K562 (cell line): ENCODE measurements around the gene TCF15. TPM values are rescaled to one million over a fixed set of nuclear protein-coding genes. Genes with fewer than 3 reads are reported as not detected.

ENCODE experiments used
- ARID1B ChIP-seq: fragments of 450-650 bp; IDR thresholded peaks from 2 replicates; pipeline ENCODE4 v1.6.1; 2016; ENCODE audit warnings: antibody characterized with exemption, mild to moderate bottlenecking, inconsistent platforms
- CBFB ChIP-seq: sonication (generic); formaldehyde crosslinking; IDR thresholded peaks from 2 replicates; pipeline ENCODE4 v1.4.0; 2020; ENCODE audit warnings: mild to moderate bottlenecking, missing genetic modification reagents
- CCNT2 ChIP-seq: IDR thresholded peaks from 2 replicates; pipeline ENCODE4 v1.6.1; 2011; ENCODE audit warnings: borderline replicate concordance, low read depth, mild to moderate bottlenecking, moderate library complexity, mixed read lengths, low read length; ENCODE audit not compliant: insufficient read length; ENCODE audit errors: extremely low read depth
- CREM ChIP-seq: IDR thresholded peaks from 2 replicates; pipeline ENCODE4 v1.6.1; 2014; ENCODE audit warnings: antibody characterized with exemption, low read depth
- CTBP1 ChIP-seq: fragments of 450-650 bp; IDR thresholded peaks from 2 replicates; pipeline ENCODE4 v1.6.1; 2016; ENCODE audit warnings: borderline replicate concordance
- FOSL1 ChIP-seq: fragments of 200-800 bp; sonication (Bioruptor generic); conservative IDR thresholded peaks from 2 replicates; pipeline ENCODE4 v1.6.1; 2016; ENCODE audit warnings: missing genetic modification characterization, missing compliant biosample characterization
- HDAC3 ChIP-seq: fragments of 450-650 bp; IDR thresholded peaks from 2 replicates; pipeline ENCODE4 v1.6.1; 2018; ENCODE audit warnings: borderline replicate concordance, mild to moderate bottlenecking, moderate library complexity; ENCODE audit not compliant: partially characterized antibody
- HIVEP1 ChIP-seq: fragments of 250-450 bp; sonication (Bioruptor Pico); IDR thresholded peaks from 2 replicates; pipeline ENCODE4 v1.4.0; 2020; ENCODE audit warnings: mild to moderate bottlenecking
- MBD2 ChIP-seq: sonication (generic); IDR thresholded peaks from 2 replicates; pipeline ENCODE4 v1.6.1; 2016; ENCODE audit warnings: low read depth, borderline replicate concordance
- MYNN ChIP-seq, 2 experiments: sonication (generic); formaldehyde crosslinking in 1 of 2; IDR thresholded peaks; 2 replicates each; pipeline versions ENCODE4 v1.5.0 to v1.6.1; 2016 to 2020; ENCODE audit warnings: antibody characterized with exemption in 1 of 2, missing genetic modification reagents in 1 of 2
- NR2C2 ChIP-seq, 2 experiments: fragments of 200-800 bp in 1 of 2; sonication (Bioruptor generic) in 1 of 2; sonication (generic) in 1 of 2; formaldehyde crosslinking in 1 of 2; IDR thresholded peaks; 2 replicates each; pipeline versions ENCODE4 v1.6.1 to v1.8.0; 2016 to 2022; ENCODE audit warnings: mild to moderate bottlenecking in 1 of 2, missing compliant biosample characterization in 1 of 2, missing genetic modification characterization in 1 of 2, missing genetic modification reagents in 1 of 2
- PHF8 ChIP-seq: fragments of 200-600 bp; sonication (generic); IDR thresholded peaks from 2 replicates; pipeline ENCODE4 v1.6.1; 2012; ENCODE audit warnings: mixed run types, mild to moderate bottlenecking, inconsistent platforms, low read length, moderate library complexity, borderline replicate concordance
- SRSF9 ChIP-seq: fragments of 200-400 bp; formaldehyde crosslinking; IDR thresholded peaks from 2 replicates; pipeline ENCODE4 v1.6.1; 2017; ENCODE audit warnings: low read depth, low read length, borderline replicate concordance
- YY1 ChIP-seq, 3 experiments: IDR thresholded peaks; 2 replicates each; pipeline ENCODE4 v1.6.1; 2011; ENCODE audit warnings: low read length in 2 of 3, mild to moderate bottlenecking in 2 of 3, moderate library complexity in 2 of 3, borderline replicate concordance in 1 of 3, control low read depth in 1 of 3, low read depth in 1 of 3; ENCODE audit not compliant: insufficient read depth in 3 of 3, insufficient replicate concordance in 2 of 3, control insufficient read depth in 1 of 3, insufficient read length in 1 of 3; ENCODE audit errors: extremely low read depth in 1 of 3
- ZBTB7A ChIP-seq: IDR thresholded peaks from 2 replicates; pipeline ENCODE4 v1.6.1; 2011; ENCODE audit warnings: low read depth, mild to moderate bottlenecking, low read length, moderate library complexity, borderline replicate concordance; ENCODE audit not compliant: control insufficient read depth
- ZFX ChIP-seq: sonication (generic); formaldehyde crosslinking; IDR thresholded peaks from 2 replicates; pipeline ENCODE4 v1.8.0; 2022; ENCODE audit warnings: mild to moderate bottlenecking, missing genetic modification reagents, moderate library complexity
- ZNF324 ChIP-seq: fragments of 250-450 bp; sonication (Bioruptor Pico); IDR thresholded peaks from 2 replicates; pipeline ENCODE4 v1.4.0; 2020; ENCODE audit warnings: mild to moderate bottlenecking
- polyA plus RNA-seq, 8 experiments: library from polyadenylated mRNA; depleted of rRNA in 4 of 8; stranded (reverse) in 5 of 8; unstranded in 3 of 8; fragments of >200 nt; fragmentation: Nextera tagmentation in 2 of 8; fragmentation: Illumina TruSeq in 1 of 8; extraction: Ambion mirVana in 2 of 8; extraction: Trizol in 1 of 8; gene quantifications; 2 replicates each; pipeline versions ENCODE4 v1.2.1 to v1.2.3, GENCODE V29; 2011 to 2014; ENCODE audit warnings: inconsistent platforms in 1 of 8, missing spikeins in 1 of 8
- total RNA-seq, 7 experiments: library from RNA; depleted of rRNA in 6 of 7; stranded (reverse); fragments of >200 nt in 6 of 7; fragmentation: Illumina TruSeq in 2 of 7; extraction: Trizol in 2 of 7; gene quantifications; 2 replicates each; pipeline versions ENCODE4 v1.2.1 to v1.2.3, GENCODE V29; 2011 to 2021; ENCODE audit warnings: low replicate concordance in 1 of 7
- TF ChIP-seq, protein P1 (sequence below): fragments of 250-450 bp; sonication (Bioruptor Pico); IDR thresholded peaks from 2 replicates; pipeline ENCODE4 v1.5.0; 2022; ENCODE audit warnings: mild to moderate bottlenecking
- TF ChIP-seq, protein P2 (sequence below), 2 experiments: IDR thresholded peaks; 2 replicates each; pipeline ENCODE4 v1.6.1; 2011; ENCODE audit warnings: borderline replicate concordance in 1 of 2, control low read depth in 1 of 2, low read depth in 1 of 2, low read length in 1 of 2, mild to moderate bottlenecking in 1 of 2, mixed read lengths in 1 of 2, moderate library complexity in 1 of 2; ENCODE audit not compliant: insufficient read depth in 1 of 2, insufficient read length in 1 of 2, poor library complexity in 1 of 2, severe bottlenecking in 1 of 2; ENCODE audit errors: extremely low read depth in 1 of 2
- TF ChIP-seq, protein P3 (sequence below): fragments of 250-450 bp; sonication (Bioruptor Pico); IDR thresholded peaks from 2 replicates; pipeline ENCODE4 v1.9.0; 2021; ENCODE audit warnings: mild to moderate bottlenecking, inconsistent platforms

Gene TCF15
- total and polyA plus RNA-seq, 9 of the 15 experiments (the other 6 are each of a cell fraction or from before 2014, with no cell fraction given): 0.04 to 5.0 (median 1.2) TPM

DNA sequence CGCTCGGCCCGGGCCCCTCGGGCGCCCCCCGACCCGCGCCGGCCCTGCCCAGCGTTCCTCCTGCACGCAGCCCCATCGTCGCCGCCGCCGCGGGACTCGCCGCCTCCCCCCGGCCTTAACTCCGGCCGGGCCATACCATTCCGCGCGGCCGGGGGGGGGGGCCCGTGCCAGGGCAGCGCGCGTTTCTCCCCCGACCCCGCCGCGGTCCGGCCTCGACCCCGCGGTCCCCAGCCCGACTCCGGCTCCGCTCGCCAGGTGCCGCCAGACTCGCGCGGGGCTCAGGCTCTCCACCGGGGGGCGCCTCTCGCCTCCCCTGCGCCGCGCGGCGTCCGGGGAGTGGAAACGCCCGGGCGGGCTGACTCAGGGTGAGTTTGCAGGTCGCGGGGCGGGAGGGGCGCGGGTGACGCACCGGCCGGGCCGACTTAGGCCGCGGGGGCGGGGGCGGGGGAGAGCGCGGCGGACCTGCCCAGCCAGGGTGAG lies 43.0 kb upstream of the TCF15 start, which contains the start of gene SRXN1 (continued):
- TF ChIP-seq HDAC3 (no peak), ARID1B (no peak), ZFX (CRISPR knock-in tag) (no peak; the same call in 1 of the 2 replicates), MBD2 (no peak), NR2C2 (CRISPR knock-in tag; IDR thresholded peaks at IDR 0.05) (no peak), NR2C2 (tag; IDR thresholded peaks at IDR 0.05) (0 out of 2 replicates have a peak, but pooled peaks have one; percentile 39), CREM (peak; percentile 51; the same call in 1 of the 2 replicates), CBFB (CRISPR knock-in tag) (no peak), ZBTB7A (peak; percentile 63; the same call in 1 of the 2 replicates), HIVEP1 (no peak), PHF8 (peak; percentile 53; the same call in 1 of the 2 replicates), CTBP1 (peak; percentile 80), SRSF9 (no peak), ZNF324 (CRISPR knock-in tag) (no peak), CCNT2 (peak; percentile 70), YY1 (IDR thresholded peaks at IDR 0.05; ENCODE audit: borderline replicate concordance in 1 of 3, control insufficient read depth in 1 of 3, extremely low read depth in 1 of 3, insufficient read depth in 3 of 3, insufficient read length in 1 of 3, insufficient replicate concordance in 2 of 3, low read depth in 1 of 3, low read length in 2 of 3) (peak in 1 of 3 experiments; percentile 69), MYNN (IDR thresholded peaks at IDR 0.05) (0 out of 2 replicates have a peak, but pooled peaks have one; percentile 13), MYNN (CRISPR knock-in tag; IDR thresholded peaks at IDR 0.05) (no peak), FOSL1 (tag) (peak; percentile 94)
- TF ChIP-seq, protein P1, sequence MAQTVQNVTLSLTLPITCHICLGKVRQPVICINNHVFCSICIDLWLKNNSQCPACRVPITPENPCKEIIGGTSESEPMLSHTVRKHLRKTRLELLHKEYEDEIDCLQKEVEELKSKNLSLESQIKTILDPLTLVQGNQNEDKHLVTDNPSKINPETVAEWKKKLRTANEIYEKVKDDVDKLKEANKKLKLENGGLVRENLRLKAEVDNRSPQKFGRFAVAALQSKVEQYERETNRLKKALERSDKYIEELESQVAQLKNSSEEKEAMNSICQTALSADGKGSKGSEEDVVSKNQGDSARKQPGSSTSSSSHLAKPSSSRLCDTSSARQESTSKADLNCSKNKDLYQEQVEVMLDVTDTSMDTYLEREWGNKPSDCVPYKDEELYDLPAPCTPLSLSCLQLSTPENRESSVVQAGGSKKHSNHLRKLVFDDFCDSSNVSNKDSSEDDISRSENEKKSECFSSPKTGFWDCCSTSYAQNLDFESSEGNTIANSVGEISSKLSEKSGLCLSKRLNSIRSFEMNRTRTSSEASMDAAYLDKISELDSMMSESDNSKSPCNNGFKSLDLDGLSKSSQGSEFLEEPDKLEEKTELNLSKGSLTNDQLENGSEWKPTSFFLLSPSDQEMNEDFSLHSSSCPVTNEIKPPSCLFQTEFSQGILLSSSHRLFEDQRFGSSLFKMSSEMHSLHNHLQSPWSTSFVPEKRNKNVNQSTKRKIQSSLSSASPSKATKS (CRISPR knock-in tag): no peak
- TF ChIP-seq, protein P2, sequence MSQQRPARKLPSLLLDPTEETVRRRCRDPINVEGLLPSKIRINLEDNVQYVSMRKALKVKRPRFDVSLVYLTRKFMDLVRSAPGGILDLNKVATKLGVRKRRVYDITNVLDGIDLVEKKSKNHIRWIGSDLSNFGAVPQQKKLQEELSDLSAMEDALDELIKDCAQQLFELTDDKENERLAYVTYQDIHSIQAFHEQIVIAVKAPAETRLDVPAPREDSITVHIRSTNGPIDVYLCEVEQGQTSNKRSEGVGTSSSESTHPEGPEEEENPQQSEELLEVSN (IDR thresholded peaks at IDR 0.05; ENCODE audit: borderline replicate concordance in 1 of 2, extremely low read depth in 1 of 2, insufficient read depth in 1 of 2, insufficient read length in 1 of 2, low read depth in 1 of 2, low read length in 1 of 2, poor library complexity in 1 of 2, severe bottlenecking in 1 of 2): peak in 1 of 2 experiments; percentile 19
- TF ChIP-seq, protein P3, sequence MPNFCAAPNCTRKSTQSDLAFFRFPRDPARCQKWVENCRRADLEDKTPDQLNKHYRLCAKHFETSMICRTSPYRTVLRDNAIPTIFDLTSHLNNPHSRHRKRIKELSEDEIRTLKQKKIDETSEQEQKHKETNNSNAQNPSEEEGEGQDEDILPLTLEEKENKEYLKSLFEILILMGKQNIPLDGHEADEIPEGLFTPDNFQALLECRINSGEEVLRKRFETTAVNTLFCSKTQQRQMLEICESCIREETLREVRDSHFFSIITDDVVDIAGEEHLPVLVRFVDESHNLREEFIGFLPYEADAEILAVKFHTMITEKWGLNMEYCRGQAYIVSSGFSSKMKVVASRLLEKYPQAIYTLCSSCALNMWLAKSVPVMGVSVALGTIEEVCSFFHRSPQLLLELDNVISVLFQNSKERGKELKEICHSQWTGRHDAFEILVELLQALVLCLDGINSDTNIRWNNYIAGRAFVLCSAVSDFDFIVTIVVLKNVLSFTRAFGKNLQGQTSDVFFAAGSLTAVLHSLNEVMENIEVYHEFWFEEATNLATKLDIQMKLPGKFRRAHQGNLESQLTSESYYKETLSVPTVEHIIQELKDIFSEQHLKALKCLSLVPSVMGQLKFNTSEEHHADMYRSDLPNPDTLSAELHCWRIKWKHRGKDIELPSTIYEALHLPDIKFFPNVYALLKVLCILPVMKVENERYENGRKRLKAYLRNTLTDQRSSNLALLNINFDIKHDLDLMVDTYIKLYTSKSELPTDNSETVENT: no peak
